HEK293 (cell line): ENCODE data around the gene TTLL10.

Source experiments
- BCL11B ChIP-seq: fragments of 450-650 bp; formaldehyde crosslinking; IDR thresholded peaks from 2 replicates; pipeline ENCODE4 v1.5.1; 2016; ENCODE audit warnings: low read depth, missing biosample characterization, missing genetic modification characterization
- SALL2 ChIP-seq: fragments of 450-650 bp; formaldehyde crosslinking; IDR thresholded peaks from 2 replicates; pipeline ENCODE4 v1.5.0; 2017; ENCODE audit warnings: missing biosample characterization, mild to moderate bottlenecking, missing genetic modification characterization, borderline replicate concordance
- ZNF169 ChIP-seq: fragments of 450-650 bp; formaldehyde crosslinking; IDR thresholded peaks from 2 replicates; pipeline ENCODE4 v1.5.1; 2016; ENCODE audit warnings: missing biosample characterization, missing genetic modification characterization
- ZNF266 ChIP-seq: fragments of 450-650 bp; formaldehyde crosslinking; IDR thresholded peaks from 2 replicates; pipeline ENCODE4 v1.5.1; 2016; ENCODE audit warnings: missing biosample characterization, missing genetic modification characterization, low read depth
- ZNF274 ChIP-seq, 2 experiments: fragments of 200-500 bp in 1 of 2; fragments of 450-650 bp in 1 of 2; sonication (Bioruptor generic) in 1 of 2; formaldehyde crosslinking in 1 of 2; IDR thresholded peaks; 2 replicates each; pipeline versions ENCODE4 v1.5.1 to v1.6.1; 2014 to 2016; ENCODE audit warnings: borderline replicate concordance in 1 of 2, inconsistent platforms in 1 of 2, low read length in 1 of 2, missing biosample characterization in 1 of 2, missing genetic modification characterization in 1 of 2
- ZNF292 ChIP-seq: fragments of 450-650 bp; formaldehyde crosslinking; IDR thresholded peaks from 2 replicates; pipeline ENCODE4 v1.5.1; 2016; ENCODE audit warnings: low read depth, missing biosample characterization, missing genetic modification characterization, borderline replicate concordance
- ZXDB ChIP-seq: fragments of 450-650 bp; formaldehyde crosslinking; IDR thresholded peaks from 2 replicates; pipeline ENCODE4 v1.5.1; 2016; ENCODE audit warnings: missing biosample characterization, missing genetic modification characterization
- TF ChIP-seq, protein P1 (sequence below): fragments of 450-650 bp; formaldehyde crosslinking; IDR thresholded peaks from 2 replicates; pipeline ENCODE4 v1.5.1; 2016; ENCODE audit warnings: missing biosample characterization, missing genetic modification characterization
- TF ChIP-seq, protein P2 (sequence below): fragments of 450-650 bp; formaldehyde crosslinking; IDR thresholded peaks from 2 replicates; pipeline ENCODE4 v1.5.1; 2016; ENCODE audit warnings: missing biosample characterization, missing genetic modification characterization
- TF ChIP-seq, protein P3 (sequence below): fragments of 450-650 bp; formaldehyde crosslinking; IDR thresholded peaks from 2 replicates; pipeline ENCODE4 v1.5.1; 2016; ENCODE audit warnings: missing biosample characterization, missing genetic modification characterization
- TF ChIP-seq, protein P4 (sequence below): fragments of 450-650 bp; formaldehyde crosslinking; IDR thresholded peaks from 2 replicates; pipeline ENCODE4 v1.5.1; 2016; ENCODE audit warnings: missing biosample characterization, missing genetic modification characterization, borderline replicate concordance

DNA sequence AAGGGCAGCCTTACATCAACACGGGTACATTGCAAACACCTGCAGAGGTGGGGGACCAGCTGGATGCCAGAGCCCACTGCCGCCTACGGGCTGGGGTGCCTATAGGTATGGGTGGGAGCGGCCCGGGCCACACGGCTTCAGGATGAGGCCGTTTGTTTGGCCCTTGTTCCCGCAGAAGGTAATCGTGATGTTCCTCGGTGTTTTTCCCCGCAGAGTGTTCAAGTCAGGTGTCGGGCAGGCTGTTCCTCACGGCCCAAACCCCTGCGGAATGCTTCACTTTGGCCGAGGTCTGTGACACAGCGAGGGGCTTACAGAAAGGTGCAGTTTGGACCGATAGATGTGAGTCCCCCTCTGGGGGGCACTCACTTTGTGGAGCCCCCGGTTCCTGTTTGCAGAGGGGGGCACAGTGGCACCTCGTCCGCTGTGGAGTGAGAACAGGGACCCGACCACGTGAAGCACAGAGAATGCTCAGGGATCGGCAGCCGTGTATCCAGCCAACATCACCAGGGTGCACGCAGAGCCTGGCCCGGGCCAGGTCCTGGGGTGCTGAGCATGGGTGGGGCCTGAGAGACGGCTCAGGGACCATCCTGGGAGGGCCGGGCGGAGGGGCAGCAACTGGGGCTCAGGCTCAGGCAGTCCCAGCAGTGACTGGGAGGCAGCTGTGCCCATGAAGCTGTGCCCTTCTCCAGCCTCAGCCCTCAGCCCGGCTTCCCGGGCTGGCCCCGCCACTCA lies 453 bp upstream of the TTLL10 start:
- TF ChIP-seq ZNF292 (tag by site-specific recombination) (no peak), ZNF266 (no peak), ZNF169 (no peak), ZNF274 (IDR thresholded peaks at IDR 0.05; ENCODE audit: low read length) (no peak), ZNF274 (tag by site-specific recombination; IDR thresholded peaks at IDR 0.05; ENCODE audit: borderline replicate concordance) (no peak), SALL2 (tag by site-specific recombination) (no peak), BCL11B (tag by site-specific recombination) (no peak), ZXDB (tag by site-specific recombination) (no peak)
- TF ChIP-seq, protein P1, sequence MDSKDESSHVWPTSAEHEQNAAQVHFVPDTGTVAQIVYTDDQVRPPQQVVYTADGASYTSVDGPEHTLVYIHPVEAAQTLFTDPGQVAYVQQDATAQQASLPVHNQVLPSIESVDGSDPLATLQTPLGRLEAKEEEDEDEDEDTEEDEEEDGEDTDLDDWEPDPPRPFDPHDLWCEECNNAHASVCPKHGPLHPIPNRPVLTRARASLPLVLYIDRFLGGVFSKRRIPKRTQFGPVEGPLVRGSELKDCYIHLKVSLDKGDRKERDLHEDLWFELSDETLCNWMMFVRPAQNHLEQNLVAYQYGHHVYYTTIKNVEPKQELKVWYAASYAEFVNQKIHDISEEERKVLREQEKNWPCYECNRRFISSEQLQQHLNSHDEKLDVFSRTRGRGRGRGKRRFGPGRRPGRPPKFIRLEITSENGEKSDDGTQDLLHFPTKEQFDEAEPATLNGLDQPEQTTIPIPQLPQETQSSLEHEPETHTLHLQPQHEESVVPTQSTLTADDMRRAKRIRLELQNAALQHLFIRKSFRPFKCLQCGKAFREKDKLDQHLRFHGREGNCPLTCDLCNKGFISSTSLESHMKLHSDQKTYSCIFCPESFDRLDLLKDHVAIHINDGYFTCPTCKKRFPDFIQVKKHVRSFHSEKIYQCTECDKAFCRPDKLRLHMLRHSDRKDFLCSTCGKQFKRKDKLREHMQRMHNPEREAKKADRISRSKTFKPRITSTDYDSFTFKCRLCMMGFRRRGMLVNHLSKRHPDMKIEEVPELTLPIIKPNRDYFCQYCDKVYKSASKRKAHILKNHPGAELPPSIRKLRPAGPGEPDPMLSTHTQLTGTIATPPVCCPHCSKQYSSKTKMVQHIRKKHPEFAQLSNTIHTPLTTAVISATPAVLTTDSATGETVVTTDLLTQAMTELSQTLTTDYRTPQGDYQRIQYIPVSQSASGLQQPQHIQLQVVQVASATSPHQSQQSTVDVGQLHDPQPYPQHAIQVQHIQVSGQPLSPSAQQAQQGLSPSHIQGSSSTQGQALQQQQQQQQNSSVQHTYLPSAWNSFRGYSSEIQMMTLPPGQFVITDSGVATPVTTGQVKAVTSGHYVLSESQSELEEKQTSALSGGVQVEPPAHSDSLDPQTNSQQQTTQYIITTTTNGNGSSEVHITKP (tag by site-specific recombination), result no peak
- TF ChIP-seq, protein P2, sequence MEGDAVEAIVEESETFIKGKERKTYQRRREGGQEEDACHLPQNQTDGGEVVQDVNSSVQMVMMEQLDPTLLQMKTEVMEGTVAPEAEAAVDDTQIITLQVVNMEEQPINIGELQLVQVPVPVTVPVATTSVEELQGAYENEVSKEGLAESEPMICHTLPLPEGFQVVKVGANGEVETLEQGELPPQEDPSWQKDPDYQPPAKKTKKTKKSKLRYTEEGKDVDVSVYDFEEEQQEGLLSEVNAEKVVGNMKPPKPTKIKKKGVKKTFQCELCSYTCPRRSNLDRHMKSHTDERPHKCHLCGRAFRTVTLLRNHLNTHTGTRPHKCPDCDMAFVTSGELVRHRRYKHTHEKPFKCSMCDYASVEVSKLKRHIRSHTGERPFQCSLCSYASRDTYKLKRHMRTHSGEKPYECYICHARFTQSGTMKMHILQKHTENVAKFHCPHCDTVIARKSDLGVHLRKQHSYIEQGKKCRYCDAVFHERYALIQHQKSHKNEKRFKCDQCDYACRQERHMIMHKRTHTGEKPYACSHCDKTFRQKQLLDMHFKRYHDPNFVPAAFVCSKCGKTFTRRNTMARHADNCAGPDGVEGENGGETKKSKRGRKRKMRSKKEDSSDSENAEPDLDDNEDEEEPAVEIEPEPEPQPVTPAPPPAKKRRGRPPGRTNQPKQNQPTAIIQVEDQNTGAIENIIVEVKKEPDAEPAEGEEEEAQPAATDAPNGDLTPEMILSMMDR (tag by site-specific recombination), result no peak
- TF ChIP-seq, protein P3, sequence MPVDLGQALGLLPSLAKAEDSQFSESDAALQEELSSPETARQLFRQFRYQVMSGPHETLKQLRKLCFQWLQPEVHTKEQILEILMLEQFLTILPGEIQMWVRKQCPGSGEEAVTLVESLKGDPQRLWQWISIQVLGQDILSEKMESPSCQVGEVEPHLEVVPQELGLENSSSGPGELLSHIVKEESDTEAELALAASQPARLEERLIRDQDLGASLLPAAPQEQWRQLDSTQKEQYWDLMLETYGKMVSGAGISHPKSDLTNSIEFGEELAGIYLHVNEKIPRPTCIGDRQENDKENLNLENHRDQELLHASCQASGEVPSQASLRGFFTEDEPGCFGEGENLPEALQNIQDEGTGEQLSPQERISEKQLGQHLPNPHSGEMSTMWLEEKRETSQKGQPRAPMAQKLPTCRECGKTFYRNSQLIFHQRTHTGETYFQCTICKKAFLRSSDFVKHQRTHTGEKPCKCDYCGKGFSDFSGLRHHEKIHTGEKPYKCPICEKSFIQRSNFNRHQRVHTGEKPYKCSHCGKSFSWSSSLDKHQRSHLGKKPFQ (tag by site-specific recombination), result no peak
- TF ChIP-seq, protein P4, sequence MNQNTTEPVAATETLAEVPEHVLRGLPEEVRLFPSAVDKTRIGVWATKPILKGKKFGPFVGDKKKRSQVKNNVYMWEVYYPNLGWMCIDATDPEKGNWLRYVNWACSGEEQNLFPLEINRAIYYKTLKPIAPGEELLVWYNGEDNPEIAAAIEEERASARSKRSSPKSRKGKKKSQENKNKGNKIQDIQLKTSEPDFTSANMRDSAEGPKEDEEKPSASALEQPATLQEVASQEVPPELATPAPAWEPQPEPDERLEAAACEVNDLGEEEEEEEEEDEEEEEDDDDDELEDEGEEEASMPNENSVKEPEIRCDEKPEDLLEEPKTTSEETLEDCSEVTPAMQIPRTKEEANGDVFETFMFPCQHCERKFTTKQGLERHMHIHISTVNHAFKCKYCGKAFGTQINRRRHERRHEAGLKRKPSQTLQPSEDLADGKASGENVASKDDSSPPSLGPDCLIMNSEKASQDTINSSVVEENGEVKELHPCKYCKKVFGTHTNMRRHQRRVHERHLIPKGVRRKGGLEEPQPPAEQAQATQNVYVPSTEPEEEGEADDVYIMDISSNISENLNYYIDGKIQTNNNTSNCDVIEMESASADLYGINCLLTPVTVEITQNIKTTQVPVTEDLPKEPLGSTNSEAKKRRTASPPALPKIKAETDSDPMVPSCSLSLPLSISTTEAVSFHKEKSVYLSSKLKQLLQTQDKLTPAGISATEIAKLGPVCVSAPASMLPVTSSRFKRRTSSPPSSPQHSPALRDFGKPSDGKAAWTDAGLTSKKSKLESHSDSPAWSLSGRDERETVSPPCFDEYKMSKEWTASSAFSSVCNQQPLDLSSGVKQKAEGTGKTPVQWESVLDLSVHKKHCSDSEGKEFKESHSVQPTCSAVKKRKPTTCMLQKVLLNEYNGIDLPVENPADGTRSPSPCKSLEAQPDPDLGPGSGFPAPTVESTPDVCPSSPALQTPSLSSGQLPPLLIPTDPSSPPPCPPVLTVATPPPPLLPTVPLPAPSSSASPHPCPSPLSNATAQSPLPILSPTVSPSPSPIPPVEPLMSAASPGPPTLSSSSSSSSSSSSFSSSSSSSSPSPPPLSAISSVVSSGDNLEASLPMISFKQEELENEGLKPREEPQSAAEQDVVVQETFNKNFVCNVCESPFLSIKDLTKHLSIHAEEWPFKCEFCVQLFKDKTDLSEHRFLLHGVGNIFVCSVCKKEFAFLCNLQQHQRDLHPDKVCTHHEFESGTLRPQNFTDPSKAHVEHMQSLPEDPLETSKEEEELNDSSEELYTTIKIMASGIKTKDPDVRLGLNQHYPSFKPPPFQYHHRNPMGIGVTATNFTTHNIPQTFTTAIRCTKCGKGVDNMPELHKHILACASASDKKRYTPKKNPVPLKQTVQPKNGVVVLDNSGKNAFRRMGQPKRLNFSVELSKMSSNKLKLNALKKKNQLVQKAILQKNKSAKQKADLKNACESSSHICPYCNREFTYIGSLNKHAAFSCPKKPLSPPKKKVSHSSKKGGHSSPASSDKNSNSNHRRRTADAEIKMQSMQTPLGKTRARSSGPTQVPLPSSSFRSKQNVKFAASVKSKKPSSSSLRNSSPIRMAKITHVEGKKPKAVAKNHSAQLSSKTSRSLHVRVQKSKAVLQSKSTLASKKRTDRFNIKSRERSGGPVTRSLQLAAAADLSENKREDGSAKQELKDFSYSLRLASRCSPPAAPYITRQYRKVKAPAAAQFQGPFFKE (tag by site-specific recombination), result no peak
